ENCODE results near the gene GPALPP1.

GPALPP1 gene

DNA sequence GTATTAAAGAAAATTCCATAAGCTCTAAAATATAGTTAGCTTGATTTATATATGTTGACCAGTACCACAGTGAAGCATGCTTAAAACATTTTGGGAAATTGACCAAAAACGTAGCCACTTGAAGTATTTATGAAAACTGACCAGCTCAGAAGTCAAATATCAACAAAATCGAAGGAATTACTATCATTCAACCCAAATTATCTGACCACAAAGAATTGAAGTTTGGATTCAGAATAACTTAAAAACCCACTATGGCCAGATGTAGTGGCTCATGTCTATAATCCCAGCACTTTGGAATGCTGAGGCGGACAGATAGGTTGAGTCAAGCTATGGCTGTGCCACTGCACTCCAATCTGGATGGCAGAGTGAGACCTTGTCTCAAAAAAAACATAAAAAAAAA, 31.9 kb downstream of the GPALPP1 start:
- no peak overlapping the region for H3K4me3 ChIP-seq (ENCODE audit: low read length)
- DNase-seq (ENCODE audit: low read depth): no peak
- TF ChIP-seq, protein P1, sequence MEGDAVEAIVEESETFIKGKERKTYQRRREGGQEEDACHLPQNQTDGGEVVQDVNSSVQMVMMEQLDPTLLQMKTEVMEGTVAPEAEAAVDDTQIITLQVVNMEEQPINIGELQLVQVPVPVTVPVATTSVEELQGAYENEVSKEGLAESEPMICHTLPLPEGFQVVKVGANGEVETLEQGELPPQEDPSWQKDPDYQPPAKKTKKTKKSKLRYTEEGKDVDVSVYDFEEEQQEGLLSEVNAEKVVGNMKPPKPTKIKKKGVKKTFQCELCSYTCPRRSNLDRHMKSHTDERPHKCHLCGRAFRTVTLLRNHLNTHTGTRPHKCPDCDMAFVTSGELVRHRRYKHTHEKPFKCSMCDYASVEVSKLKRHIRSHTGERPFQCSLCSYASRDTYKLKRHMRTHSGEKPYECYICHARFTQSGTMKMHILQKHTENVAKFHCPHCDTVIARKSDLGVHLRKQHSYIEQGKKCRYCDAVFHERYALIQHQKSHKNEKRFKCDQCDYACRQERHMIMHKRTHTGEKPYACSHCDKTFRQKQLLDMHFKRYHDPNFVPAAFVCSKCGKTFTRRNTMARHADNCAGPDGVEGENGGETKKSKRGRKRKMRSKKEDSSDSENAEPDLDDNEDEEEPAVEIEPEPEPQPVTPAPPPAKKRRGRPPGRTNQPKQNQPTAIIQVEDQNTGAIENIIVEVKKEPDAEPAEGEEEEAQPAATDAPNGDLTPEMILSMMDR (IDR thresholded peaks at IDR 0.05; ENCODE audit: insufficient read depth, low read depth, low read length, missing control alignments): no peak

DNA sequence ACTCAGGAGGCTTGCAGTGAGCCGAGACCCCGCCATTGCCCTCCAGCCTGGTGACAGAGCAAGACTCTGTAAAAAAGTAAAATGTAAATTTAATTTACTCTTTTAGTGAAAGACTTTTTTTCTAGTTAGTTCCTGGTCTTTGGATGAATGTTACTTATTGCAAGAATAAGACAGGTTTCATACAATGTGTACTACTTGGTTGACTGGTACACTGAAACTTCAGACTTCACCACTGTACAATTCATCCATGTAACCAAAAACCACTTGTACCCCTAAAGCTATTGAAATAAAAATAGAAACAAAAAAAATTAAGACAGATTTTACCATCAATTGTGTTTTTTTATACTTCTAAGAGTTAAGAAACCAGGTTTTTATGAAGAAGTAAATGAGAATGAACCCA, 35.5 kb downstream of the GPALPP1 start:
- TF ChIP-seq, protein P1 (IDR thresholded peaks at IDR 0.05; ENCODE audit: insufficient read depth, low read depth, low read length, missing control alignments): no peak
- DNase-seq (ENCODE audit: low read depth): no peak
- H3K4me3 ChIP-seq (ENCODE audit: low read length): no peak overlapping the region

DNA sequence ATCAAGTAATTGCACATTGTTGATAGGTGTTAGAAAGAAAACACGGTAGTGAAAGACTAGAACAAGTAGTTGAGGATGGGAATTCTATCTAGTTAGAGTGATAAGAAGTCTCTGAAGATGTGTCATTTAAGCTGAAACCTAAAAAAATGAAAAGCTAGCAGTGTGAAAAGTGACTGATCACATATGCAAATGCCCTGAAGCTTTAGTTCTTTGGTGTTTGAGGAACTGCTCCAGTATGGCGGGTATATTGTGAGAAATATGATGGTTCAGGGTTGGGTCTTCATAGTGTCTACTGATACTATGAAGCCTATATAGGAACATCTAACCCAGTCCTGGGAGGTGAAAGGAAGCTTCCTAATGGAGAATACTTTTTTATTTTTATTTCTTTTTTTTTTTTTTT, 45.0 kb downstream of the GPALPP1 start:
- no peak overlapping the region for H3K4me3 ChIP-seq (ENCODE audit: low read length)
- no peak for DNase-seq (ENCODE audit: low read depth)
- TF ChIP-seq, protein P1 (IDR thresholded peaks at IDR 0.05; ENCODE audit: insufficient read depth, low read depth, low read length, missing control alignments): no peak

DNA sequence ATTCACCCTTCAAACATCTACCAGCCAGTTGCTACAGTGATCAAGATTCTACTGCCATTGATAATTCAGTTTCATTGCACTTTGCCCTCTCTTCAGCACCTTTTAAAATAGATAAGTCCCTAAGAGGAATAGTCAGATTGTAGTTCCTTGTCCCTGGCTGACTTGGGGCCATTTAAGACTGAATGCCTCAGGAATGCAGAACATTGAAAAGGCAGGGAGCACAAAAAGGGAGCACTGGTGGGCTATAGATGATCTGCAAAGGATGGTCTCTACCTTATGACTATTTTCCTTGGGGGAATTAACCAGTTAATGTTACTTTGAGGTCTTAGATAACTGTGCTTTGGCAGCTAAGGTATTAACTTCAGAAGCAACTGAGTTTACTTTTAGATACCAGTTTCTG, 46.9 kb downstream of the GPALPP1 start:
- DNase-seq (ENCODE audit: low read depth): no peak
- H3K4me3 ChIP-seq (ENCODE audit: low read length): no peak overlapping the region
- TF ChIP-seq, protein P1 (IDR thresholded peaks at IDR 0.05; ENCODE audit: insufficient read depth, low read depth, low read length, missing control alignments): no peak

DNA sequence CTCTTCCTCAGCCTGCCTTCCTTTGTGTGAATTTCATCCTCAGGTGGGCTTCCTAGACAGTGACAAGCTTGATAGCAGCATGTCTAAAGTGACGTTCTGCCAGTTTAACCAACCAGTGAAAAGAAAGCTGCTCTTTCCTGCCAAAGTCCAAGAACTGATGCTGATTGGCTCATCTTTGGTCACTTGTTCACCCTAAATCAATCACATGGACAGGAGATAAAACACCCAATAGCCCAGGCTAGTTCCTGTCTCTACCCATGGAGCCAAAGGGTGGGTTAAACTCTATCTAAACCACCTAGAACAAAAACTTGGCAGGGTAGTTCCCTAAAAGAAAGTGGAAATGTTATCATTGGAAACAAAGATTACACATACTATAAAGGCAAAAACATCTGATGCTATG, 50.8 kb downstream of the GPALPP1 start:
- no peak for DNase-seq (ENCODE audit: low read depth)
- H3K4me3 ChIP-seq (ENCODE audit: low read length): no peak overlapping the region
- TF ChIP-seq, protein P1 (IDR thresholded peaks at IDR 0.05; ENCODE audit: insufficient read depth, low read depth, low read length, missing control alignments): no peak

DNA sequence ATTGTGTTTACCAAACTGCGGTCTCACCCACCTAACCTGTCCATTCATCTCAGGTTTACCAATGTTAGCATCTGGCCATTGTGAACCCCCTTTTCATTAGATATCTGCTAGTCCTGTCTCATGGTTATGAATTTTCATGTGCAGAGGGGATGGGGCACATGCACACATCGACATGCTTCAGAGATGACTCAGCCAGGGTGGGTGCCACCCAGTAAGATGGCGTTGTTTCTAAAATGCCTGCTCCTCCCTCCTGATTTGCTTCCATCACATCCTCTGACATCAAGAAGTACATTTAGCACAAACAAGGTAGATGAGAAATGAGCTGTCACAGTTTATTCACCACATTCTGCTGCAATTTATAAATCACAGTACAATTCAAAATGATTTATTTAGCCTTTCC, 51.3 kb downstream of the GPALPP1 start:
- peak; percentile 35 for DNase-seq (ENCODE audit: low read depth)
- no peak overlapping the region for H3K4me3 ChIP-seq (ENCODE audit: low read length)
- TF ChIP-seq, protein P1 (IDR thresholded peaks at IDR 0.05; ENCODE audit: insufficient read depth, low read depth, low read length, missing control alignments): no peak

DNA sequence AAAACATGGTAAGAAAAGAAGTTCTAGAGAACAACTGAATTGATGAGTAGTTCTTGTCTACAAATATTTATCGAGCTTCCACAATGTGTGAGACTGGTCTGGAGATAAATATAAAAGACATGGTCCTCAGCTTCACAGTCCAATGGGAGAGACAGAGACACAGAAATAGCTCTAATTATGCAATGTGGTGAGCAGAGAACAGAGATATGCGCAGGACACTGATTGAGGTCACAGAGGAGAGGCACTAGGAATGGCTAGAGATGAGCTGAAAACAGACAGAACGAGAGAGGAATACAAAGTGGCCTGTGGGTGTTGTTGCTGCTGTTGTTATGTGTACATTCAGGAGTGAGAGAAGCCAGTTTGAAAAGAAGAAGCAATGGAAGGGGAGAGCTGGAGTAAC, 53.2 kb downstream of the GPALPP1 start:
- TF ChIP-seq, protein P1 (IDR thresholded peaks at IDR 0.05; ENCODE audit: insufficient read depth, low read depth, low read length, missing control alignments): no peak
- no peak overlapping the region for H3K4me3 ChIP-seq (ENCODE audit: low read length)
- DNase-seq (ENCODE audit: low read depth): no peak
